Stimulated activated CD8-positive, alpha-beta memory T cell treated with anti-CD3 and anti-CD28 coated beads, Interleukin-12 subunit alpha, Interleukin-12 subunit beta, amount 100 ng/mL, for 4 hours (primary cell): ENCODE results near the gene EXOC3.

Experiments used
- DNase-seq: peaks from one replicate; pipeline ENCODE4 v3.0.0-alpha.2; 2020; ENCODE audit warnings: low read depth

Gene EXOC3

GRCh38 chr5:439636-440035 lies 3.3 kb upstream of the EXOC3 start:
- no peak for DNase-seq

- DNase-seq: no peak
These were observed 2.4 kb upstream of the EXOC3 start for GRCh38 chr5:440401-441201.

GRCh38 chr5:441996-442334 lies 1.0 kb upstream of the EXOC3 start:
- DNase-seq: no peak

GRCh38 chr5:443239-444151 lies 519 bp downstream of the EXOC3 start:
- peak; percentile 21 for DNase-seq

GRCh38 chr5:444226-444625 lies 1.2 kb downstream of the EXOC3 start:
- DNase-seq: no peak

GRCh38 chr5:445591-445990 lies 2.6 kb downstream of the EXOC3 start:
- DNase-seq: no peak

GRCh38 chr5:446066-446882 lies 3.3 kb downstream of the EXOC3 start:
- DNase-seq: no peak

- no peak for DNase-seq
These were observed 3.9 kb downstream of the EXOC3 start for GRCh38 chr5:446883-447263.

- no peak for DNase-seq
These were observed 4.5 kb downstream of the EXOC3 start for GRCh38 chr5:447501-447900.

- DNase-seq: no peak
These were observed 5.2 kb downstream of the EXOC3 start for GRCh38 chr5:448061-448765.

GRCh38 chr5:448766-449090 lies 5.8 kb downstream of the EXOC3 start:
- DNase-seq: no peak

GRCh38 chr5:449151-449550 lies 6.2 kb downstream of the EXOC3 start:
- DNase-seq: no peak

GRCh38 chr5:451587-452458 lies 8.8 kb downstream of the EXOC3 start:
- DNase-seq: no peak

- no peak for DNase-seq
These were observed 10.2 kb downstream of the EXOC3 start for GRCh38 chr5:452978-453710.

GRCh38 chr5:453725-454481 lies 10.9 kb downstream of the EXOC3 start:
- DNase-seq: no peak

- DNase-seq: no peak
These were observed 12.0 kb downstream of the EXOC3 start for GRCh38 chr5:454936-455335.

- DNase-seq: no peak
These were observed 12.8 kb downstream of the EXOC3 start for GRCh38 chr5:455806-456205.

- no peak for DNase-seq
These were observed 13.6 kb downstream of the EXOC3 start for GRCh38 chr5:456351-457194.
